ENCODE measurements around the gene WDR3. TPM values are rescaled to one million over a fixed set of nuclear protein-coding genes. Genes with fewer than 3 reads are reported as not detected.

The WDR3 gene
- total RNA-seq, 1 donor from 2014 or later = 31.8 TPM

DNA sequence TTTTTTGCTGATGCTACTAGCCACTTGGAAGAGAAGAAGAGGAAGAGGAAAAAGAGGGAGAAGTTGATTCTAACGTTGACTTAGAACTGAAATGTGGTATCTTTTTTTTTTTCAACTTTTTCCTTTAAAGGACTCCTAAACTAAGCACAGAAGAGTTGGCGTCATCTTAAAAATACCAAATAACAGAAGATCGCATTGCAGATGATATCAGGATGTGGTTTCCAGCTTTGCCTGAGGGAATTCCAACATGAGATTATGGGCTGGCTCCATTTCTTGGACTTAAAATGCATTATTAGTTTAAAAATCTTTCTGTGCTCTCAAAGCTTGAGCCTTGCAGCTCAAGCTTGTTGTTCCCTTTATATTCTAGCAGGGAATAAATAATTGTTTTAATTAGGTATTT is 29.8 kb downstream of the WDR3 start:
- Histone ChIP-seq H2AFZ (ENCODE audit: low read depth, low read length) (no peak overlapping the region), H3K9ac (ENCODE audit: low read length) (no peak overlapping the region), H3K36me3 (ENCODE audit: insufficient read depth, low read length) (peaks cover 50% of the 10 kb centered on the region), H3K4me2 (ENCODE audit: low read length) (no peak overlapping the region), H3K27ac (ENCODE audit: low read depth, low read length) (no peak overlapping the region), H3K27me3 (ENCODE audit: insufficient read depth, low read length) (no peaks in the 10 kb centered on the region), H3K4me1 (ENCODE audit: insufficient read depth, low read length) (no peaks in the 10 kb centered on the region), H4K20me1 (ENCODE audit: insufficient read depth, low read length) (no peaks in the 10 kb centered on the region), H3K79me2 (ENCODE audit: insufficient read depth, low read length) (no peaks in the 10 kb centered on the region), H3K9me3 (ENCODE audit: insufficient read depth, low read depth, low read length) (no peaks in the 10 kb centered on the region), H3K4me3 (ENCODE audit: insufficient read depth, low read depth, low read length) (no peak overlapping the region)
- Mint-ChIP-seq H3K4me3 (ENCODE audit: unreplicated experiment) (no peak overlapping the region), H3K27ac (ENCODE audit: unreplicated experiment) (no peak overlapping the region), H3K4me1 (ENCODE audit: low read depth, unreplicated experiment) (no peaks in the 10 kb centered on the region), H3K36me3 (ENCODE audit: low read depth, unreplicated experiment) (peaks cover 2% of the 10 kb centered on the region), H3K27me3 (ENCODE audit: low read depth, unreplicated experiment) (no peaks in the 10 kb centered on the region), H3K9me3 (ENCODE audit: unreplicated experiment) (no peaks in the 10 kb centered on the region)
- FAIRE-seq = no peak
- DNase-seq (ENCODE audit: low read depth) = peak; percentile 48
- TF ChIP-seq, protein P1, sequence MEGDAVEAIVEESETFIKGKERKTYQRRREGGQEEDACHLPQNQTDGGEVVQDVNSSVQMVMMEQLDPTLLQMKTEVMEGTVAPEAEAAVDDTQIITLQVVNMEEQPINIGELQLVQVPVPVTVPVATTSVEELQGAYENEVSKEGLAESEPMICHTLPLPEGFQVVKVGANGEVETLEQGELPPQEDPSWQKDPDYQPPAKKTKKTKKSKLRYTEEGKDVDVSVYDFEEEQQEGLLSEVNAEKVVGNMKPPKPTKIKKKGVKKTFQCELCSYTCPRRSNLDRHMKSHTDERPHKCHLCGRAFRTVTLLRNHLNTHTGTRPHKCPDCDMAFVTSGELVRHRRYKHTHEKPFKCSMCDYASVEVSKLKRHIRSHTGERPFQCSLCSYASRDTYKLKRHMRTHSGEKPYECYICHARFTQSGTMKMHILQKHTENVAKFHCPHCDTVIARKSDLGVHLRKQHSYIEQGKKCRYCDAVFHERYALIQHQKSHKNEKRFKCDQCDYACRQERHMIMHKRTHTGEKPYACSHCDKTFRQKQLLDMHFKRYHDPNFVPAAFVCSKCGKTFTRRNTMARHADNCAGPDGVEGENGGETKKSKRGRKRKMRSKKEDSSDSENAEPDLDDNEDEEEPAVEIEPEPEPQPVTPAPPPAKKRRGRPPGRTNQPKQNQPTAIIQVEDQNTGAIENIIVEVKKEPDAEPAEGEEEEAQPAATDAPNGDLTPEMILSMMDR (IDR thresholded peaks at IDR 0.05; ENCODE audit: insufficient read depth, low read depth, low read length) = no peak
- TF ChIP-seq EZH2 (IDR thresholded peaks at IDR 0.05; ENCODE audit: insufficient read depth, low read length) = no peak

DNA sequence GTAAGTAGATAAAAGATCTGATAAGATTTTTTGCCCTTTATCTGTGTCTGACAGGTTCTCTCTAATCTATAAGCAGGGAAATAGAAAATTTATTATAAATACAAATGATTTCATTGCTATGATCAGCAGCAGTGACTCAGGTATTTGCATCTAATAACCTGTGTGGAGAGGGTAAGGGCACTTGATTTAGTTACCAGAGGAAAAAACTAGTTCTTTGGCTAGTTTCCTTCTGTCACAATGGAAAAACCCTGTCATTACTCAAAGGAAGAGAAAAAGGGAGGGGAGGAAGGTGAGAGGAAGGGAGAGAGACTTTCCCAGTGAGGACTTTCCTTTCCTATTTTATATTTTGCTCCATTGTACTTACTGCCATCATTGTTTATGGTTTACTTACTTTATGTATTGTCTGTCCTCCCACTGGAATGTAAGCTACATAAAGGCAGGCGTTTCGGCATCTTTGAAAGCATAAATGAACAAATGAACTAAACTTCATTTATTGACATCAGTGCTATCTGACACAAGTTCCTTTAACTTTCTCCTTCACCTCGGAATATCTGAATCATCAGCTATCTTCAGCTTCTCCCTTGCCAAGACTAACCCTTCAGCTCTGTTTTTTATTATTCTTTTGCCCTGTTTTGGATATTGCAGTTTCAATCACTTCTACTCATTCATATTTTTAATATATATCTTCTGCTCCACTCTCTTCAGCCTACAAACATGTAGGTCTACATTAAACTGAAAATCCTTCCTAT is 34.9 kb downstream of the WDR3 start:
- Mint-ChIP-seq H3K27me3 (ENCODE audit: low read depth, unreplicated experiment) (no peaks in the 10 kb centered on the region), H3K4me1 (ENCODE audit: low read depth, unreplicated experiment) (peaks cover 4% of the 10 kb centered on the region), H3K4me3 (ENCODE audit: unreplicated experiment) (no peak overlapping the region), H3K27ac (ENCODE audit: unreplicated experiment) (no peak overlapping the region), H3K36me3 (ENCODE audit: low read depth, unreplicated experiment) (no peaks in the 10 kb centered on the region), H3K9me3 (ENCODE audit: unreplicated experiment) (no peaks in the 10 kb centered on the region)
- Histone ChIP-seq H4K20me1 (ENCODE audit: insufficient read depth, low read length) (no peaks in the 10 kb centered on the region), H3K9me3 (ENCODE audit: insufficient read depth, low read depth, low read length) (no peaks in the 10 kb centered on the region), H3K36me3 (ENCODE audit: insufficient read depth, low read length) (peaks cover 13% of the 10 kb centered on the region), H3K4me1 (ENCODE audit: insufficient read depth, low read length) (no peaks in the 10 kb centered on the region), H2AFZ (ENCODE audit: low read depth, low read length) (no peak overlapping the region), H3K27ac (ENCODE audit: low read depth, low read length) (no peak overlapping the region), H3K27me3 (ENCODE audit: insufficient read depth, low read length) (no peaks in the 10 kb centered on the region), H3K9ac (ENCODE audit: low read length) (no peak overlapping the region), H3K4me3 (ENCODE audit: insufficient read depth, low read depth, low read length) (no peak overlapping the region), H3K79me2 (ENCODE audit: insufficient read depth, low read length) (no peaks in the 10 kb centered on the region), H3K4me2 (ENCODE audit: low read length) (no peak overlapping the region)
- TF ChIP-seq EZH2 (IDR thresholded peaks at IDR 0.05; ENCODE audit: insufficient read depth, low read length) = no peak
- TF ChIP-seq, protein P1 (IDR thresholded peaks at IDR 0.05; ENCODE audit: insufficient read depth, low read depth, low read length) = no peak
- no peak for FAIRE-seq
- peak; percentile 33 for DNase-seq (ENCODE audit: low read depth)

DNA sequence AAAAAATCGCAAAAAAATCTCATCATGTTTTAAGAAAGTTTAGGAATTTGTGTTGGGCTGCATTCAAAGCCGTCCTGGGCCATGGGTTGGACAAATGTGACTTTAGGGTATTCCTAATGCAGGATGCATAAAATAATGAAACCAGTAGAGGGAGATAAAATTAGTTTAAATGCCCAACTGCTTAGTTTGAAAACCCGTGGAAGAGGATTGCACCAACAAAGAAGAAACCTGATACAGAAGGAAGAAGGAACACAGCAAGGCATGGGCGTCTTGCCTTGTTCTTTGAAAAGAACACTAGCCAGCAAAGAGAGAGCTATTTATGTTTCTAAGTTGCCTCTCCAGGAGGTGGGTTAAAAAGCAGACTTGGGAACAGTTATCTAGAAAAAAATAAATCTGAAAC is 37.9 kb downstream of the WDR3 start:
- no peaks in the 10 kb centered on the region for H3K9me3 ChIP-seq (ENCODE audit: insufficient read depth, low read depth, low read length)
- H3K4me3 Mint-ChIP-seq (ENCODE audit: unreplicated experiment) = no peak overlapping the region
- peaks cover 4% of the 10 kb centered on the region for H3K4me1 Mint-ChIP-seq (ENCODE audit: low read depth, unreplicated experiment)
- no peaks in the 10 kb centered on the region for H3K9me3 Mint-ChIP-seq (ENCODE audit: unreplicated experiment)
- no peaks in the 10 kb centered on the region for H3K36me3 Mint-ChIP-seq (ENCODE audit: low read depth, unreplicated experiment)
- H3K27ac Mint-ChIP-seq (ENCODE audit: unreplicated experiment) = no peak overlapping the region
- H3K36me3 ChIP-seq (ENCODE audit: insufficient read depth, low read length) = no peaks in the 10 kb centered on the region
- no peak for FAIRE-seq
- no peak overlapping the region for H3K4me2 ChIP-seq (ENCODE audit: low read length)
- H3K27me3 Mint-ChIP-seq (ENCODE audit: low read depth, unreplicated experiment) = no peaks in the 10 kb centered on the region
- H3K27ac ChIP-seq (ENCODE audit: low read depth, low read length) = no peak overlapping the region
- TF ChIP-seq, protein P1 (IDR thresholded peaks at IDR 0.05; ENCODE audit: insufficient read depth, low read depth, low read length) = peak; percentile 14
- TF ChIP-seq EZH2 (IDR thresholded peaks at IDR 0.05; ENCODE audit: insufficient read depth, low read length) = no peak
- no peak overlapping the region for H2AFZ ChIP-seq (ENCODE audit: low read depth, low read length)
- peak; percentile 46 for DNase-seq (ENCODE audit: low read depth)
- no peaks in the 10 kb centered on the region for H4K20me1 ChIP-seq (ENCODE audit: insufficient read depth, low read length)
- H3K27me3 ChIP-seq (ENCODE audit: insufficient read depth, low read length) = no peaks in the 10 kb centered on the region
- H3K4me1 ChIP-seq (ENCODE audit: insufficient read depth, low read length) = no peaks in the 10 kb centered on the region
- no peak overlapping the region for H3K9ac ChIP-seq (ENCODE audit: low read length)
- no peaks in the 10 kb centered on the region for H3K79me2 ChIP-seq (ENCODE audit: insufficient read depth, low read length)
- no peak overlapping the region for H3K4me3 ChIP-seq (ENCODE audit: insufficient read depth, low read depth, low read length)
